ENCODE data around the gene CYB561D2. TPM values are rescaled to one million over a fixed set of nuclear protein-coding genes. Genes with fewer than 3 reads are reported as not detected.

CYB561D2 gene
- total RNA-seq, 1 donor from 2014 or later = 12.9 TPM

GRCh38 chr3:50322386-50323091 lies 28.1 kb upstream of the CYB561D2 start, which contains the start of gene HYAL2:
HYAL2 (minus strand) TSS chr3:50322745; CDS start chr3:50320489, 2,256 bp downstream.
- DNase-seq (ENCODE audit: low spot score in 2 of 2, unreplicated experiment in 2 of 2) = no peak

DNA sequence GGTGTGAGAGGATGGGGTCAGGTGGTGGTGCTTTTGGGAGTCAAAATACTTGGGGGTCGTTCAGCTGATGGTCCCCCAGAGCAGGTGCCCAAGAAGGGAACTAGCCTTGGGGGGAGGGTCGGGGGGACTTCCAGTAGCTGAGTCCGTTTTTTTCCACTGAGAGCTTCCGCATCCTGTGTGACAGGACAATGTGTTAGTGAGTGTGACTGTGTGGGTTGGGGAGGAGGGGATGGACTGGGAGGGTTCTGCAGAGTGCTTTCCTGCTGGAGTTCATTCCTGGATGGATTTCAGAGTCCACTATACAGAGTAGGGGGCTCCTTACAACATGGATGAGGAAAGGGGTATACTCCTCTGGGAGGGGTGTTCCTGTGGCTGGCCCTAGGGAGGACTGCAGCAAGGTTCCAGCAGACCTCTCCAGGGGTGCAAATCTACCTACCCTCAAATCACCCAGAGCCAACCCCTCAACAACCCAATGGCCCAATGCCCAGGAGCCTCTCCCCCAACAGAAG lies 27.5 kb upstream of the CYB561D2 start:
- Mint-ChIP-seq H3K9me3 (no peaks in the 10 kb centered on the region), H3K27ac (no peak overlapping the region)

More at GRCh38 chr3:50322386-50323091, 28.1 kb upstream of the CYB561D2 start, which contains the start of gene HYAL2:
- Mint-ChIP-seq H3K9me3 (no peaks in the 10 kb centered on the region), H3K27ac (peak within 1 kb of the TSS; percentile 95), H3K4me3 (peak within 1 kb of the TSS; percentile 81), H3K27me3 (ENCODE audit: low read depth) (no peaks in the 10 kb centered on the region), H3K4me1 (peaks cover 49% of the 10 kb centered on the region), H3K36me3 (peaks cover 5% of the 10 kb centered on the region)
- TF ChIP-seq CTCF (IDR thresholded peaks at IDR 0.05; ENCODE audit: unreplicated experiment) = no peak

DNA sequence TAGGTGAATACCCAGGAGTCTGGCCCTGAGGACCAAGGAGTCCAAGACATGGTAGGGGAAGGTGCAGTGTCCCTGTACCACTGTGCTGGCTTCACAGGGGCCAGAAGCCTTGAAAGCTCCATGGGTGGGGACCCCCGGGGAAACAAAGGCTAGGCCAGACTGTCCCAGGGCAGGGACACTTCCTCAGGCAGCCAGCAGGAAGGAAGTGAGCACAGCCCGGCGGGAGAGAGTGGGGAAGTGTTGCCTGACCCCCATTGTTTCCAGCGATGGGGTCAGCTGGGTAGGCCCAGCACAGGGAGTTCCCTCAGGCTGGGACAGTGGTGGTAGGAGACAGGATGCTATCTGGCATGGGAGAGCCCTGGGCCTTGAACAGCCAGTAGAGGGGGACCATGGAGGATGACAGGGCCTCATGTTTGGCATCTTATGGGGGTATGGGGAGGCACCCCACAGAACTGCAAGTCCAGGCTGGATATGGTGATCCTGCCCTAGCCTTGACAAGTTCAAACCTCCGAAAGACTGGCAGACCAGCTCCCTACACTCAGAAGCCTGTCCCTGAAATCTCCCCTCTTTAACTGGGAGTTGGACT lies 27.0 kb upstream of the CYB561D2 start:
- H3K4me1 Mint-ChIP-seq = peaks cover 47% of the 10 kb centered on the region

More for the DNA sequence above, 27.5 kb upstream of the CYB561D2 start:
- Mint-ChIP-seq H3K36me3 (peaks cover 5% of the 10 kb centered on the region), H3K4me1 (peaks cover 46% of the 10 kb centered on the region), H3K4me3 (no peak overlapping the region), H3K27me3 (ENCODE audit: low read depth) (no peaks in the 10 kb centered on the region)
- DNase-seq (ENCODE audit: low spot score in 2 of 2, unreplicated experiment in 2 of 2) = no peak
- no peak for TF ChIP-seq CTCF (IDR thresholded peaks at IDR 0.05; ENCODE audit: unreplicated experiment)

GRCh38 chr3:50324351-50325112 lies 26.1 kb upstream of the CYB561D2 start:
- no peaks in the 10 kb centered on the region for H3K9me3 Mint-ChIP-seq
- peak overlapping the region; percentile 14 for H3K4me3 Mint-ChIP-seq
- H3K4me1 Mint-ChIP-seq = peaks cover 38% of the 10 kb centered on the region
- H3K36me3 Mint-ChIP-seq = no peaks in the 10 kb centered on the region
- no peaks in the 10 kb centered on the region for H3K27me3 Mint-ChIP-seq (ENCODE audit: low read depth)
- TF ChIP-seq CTCF (IDR thresholded peaks at IDR 0.05; ENCODE audit: unreplicated experiment) = peak; percentile 83
- peak overlapping the region; percentile 40 for H3K27ac Mint-ChIP-seq
- peak in 1 of 2 experiments; percentile 76 for DNase-seq (ENCODE audit: low spot score in 2 of 2, unreplicated experiment in 2 of 2)

More for the DNA sequence above, 27.0 kb upstream of the CYB561D2 start:
- TF ChIP-seq CTCF (IDR thresholded peaks at IDR 0.05; ENCODE audit: unreplicated experiment) = no peak
- Mint-ChIP-seq H3K9me3 (no peaks in the 10 kb centered on the region), H3K27ac (no peak overlapping the region), H3K4me3 (no peak overlapping the region), H3K36me3 (peaks cover 2% of the 10 kb centered on the region), H3K27me3 (ENCODE audit: low read depth) (no peaks in the 10 kb centered on the region)
- DNase-seq (ENCODE audit: low spot score in 2 of 2, unreplicated experiment in 2 of 2) = no peak

GRCh38 chr3:50325113-50325480 lies 25.6 kb upstream of the CYB561D2 start:
- Mint-ChIP-seq H3K9me3 (no peaks in the 10 kb centered on the region), H3K4me3 (no peak overlapping the region), H3K27me3 (ENCODE audit: low read depth) (no peaks in the 10 kb centered on the region), H3K27ac (no peak overlapping the region), H3K36me3 (no peaks in the 10 kb centered on the region), H3K4me1 (peaks cover 33% of the 10 kb centered on the region)
- TF ChIP-seq CTCF (IDR thresholded peaks at IDR 0.05; ENCODE audit: unreplicated experiment) = no peak
- no peak for DNase-seq (ENCODE audit: low spot score in 2 of 2, unreplicated experiment in 2 of 2)

Data from mesothelial cell of epicardium (in vitro differentiated cells).